K562 (cell line): ENCODE results near the gene RNF43. TPM values are rescaled to one million over a fixed set of nuclear protein-coding genes. Genes with fewer than 3 reads are reported as not detected.

Experiments used
- ZNF75A ChIP-seq: fragments of 450-650 bp; formaldehyde crosslinking; IDR thresholded peaks from 2 replicates; pipeline ENCODE4 v1.4.0; 2020; ENCODE audit warnings: mild to moderate bottlenecking
- polyA plus RNA-seq, 8 experiments: library from polyadenylated mRNA; depleted of rRNA in 4 of 8; stranded (reverse) in 5 of 8; unstranded in 3 of 8; fragments of >200 nt; fragmentation: Nextera tagmentation in 2 of 8; fragmentation: Illumina TruSeq in 1 of 8; extraction: Ambion mirVana in 2 of 8; extraction: Trizol in 1 of 8; gene quantifications; 2 replicates each; pipeline versions ENCODE4 v1.2.1 to v1.2.3, GENCODE V29; 2011 to 2014; ENCODE audit warnings: inconsistent platforms in 1 of 8, missing spikeins in 1 of 8
- total RNA-seq, 7 experiments: library from RNA; depleted of rRNA in 6 of 7; stranded (reverse); fragments of >200 nt in 6 of 7; fragmentation: Illumina TruSeq in 2 of 7; extraction: Trizol in 2 of 7; gene quantifications; 2 replicates each; pipeline versions ENCODE4 v1.2.1 to v1.2.3, GENCODE V29; 2011 to 2021; ENCODE audit warnings: low replicate concordance in 1 of 7
- TF ChIP-seq, protein P1 (sequence below): fragments of 200-600 bp; sonication (generic); IDR thresholded peaks from one replicate; pipeline ENCODE4 v1.6.1; 2012; ENCODE audit warnings: mild to moderate bottlenecking, low read depth, low read length, inconsistent platforms
- TF ChIP-seq, protein P2 (sequence below), 2 experiments: fragments of 450-650 bp; conservative IDR thresholded peaks; 2 replicates each; pipeline ENCODE4 v1.6.1; 2017; ENCODE audit warnings: mild to moderate bottlenecking in 2 of 2, moderate library complexity in 2 of 2

The RNF43 gene
- total and polyA plus RNA-seq, 9 of the 15 experiments (the other 6 are each of a cell fraction or from before 2014, with no cell fraction given), result 0.29 to 2.7 (median 1.4) TPM

DNA sequence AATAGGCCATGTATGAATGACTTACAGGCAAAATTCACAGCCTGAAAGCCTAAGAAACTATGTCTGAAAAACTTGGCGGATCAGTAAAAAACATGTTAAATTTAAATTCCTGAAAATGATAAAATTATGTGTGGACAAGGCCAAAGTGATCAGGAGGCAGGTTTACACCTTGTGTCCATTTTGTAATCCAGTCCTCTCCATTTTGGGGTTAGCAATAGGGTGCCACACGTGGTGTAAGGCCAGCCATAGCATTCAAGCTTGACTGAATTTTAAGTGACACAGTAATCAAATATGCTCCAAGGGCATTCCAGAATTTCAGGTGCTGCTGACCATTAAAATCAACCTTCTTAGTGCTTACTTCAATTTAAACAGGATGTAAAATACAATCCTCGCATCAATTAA, 2.7 kb downstream of the RNF43 start (continued):
- TF ChIP-seq, protein P1, sequence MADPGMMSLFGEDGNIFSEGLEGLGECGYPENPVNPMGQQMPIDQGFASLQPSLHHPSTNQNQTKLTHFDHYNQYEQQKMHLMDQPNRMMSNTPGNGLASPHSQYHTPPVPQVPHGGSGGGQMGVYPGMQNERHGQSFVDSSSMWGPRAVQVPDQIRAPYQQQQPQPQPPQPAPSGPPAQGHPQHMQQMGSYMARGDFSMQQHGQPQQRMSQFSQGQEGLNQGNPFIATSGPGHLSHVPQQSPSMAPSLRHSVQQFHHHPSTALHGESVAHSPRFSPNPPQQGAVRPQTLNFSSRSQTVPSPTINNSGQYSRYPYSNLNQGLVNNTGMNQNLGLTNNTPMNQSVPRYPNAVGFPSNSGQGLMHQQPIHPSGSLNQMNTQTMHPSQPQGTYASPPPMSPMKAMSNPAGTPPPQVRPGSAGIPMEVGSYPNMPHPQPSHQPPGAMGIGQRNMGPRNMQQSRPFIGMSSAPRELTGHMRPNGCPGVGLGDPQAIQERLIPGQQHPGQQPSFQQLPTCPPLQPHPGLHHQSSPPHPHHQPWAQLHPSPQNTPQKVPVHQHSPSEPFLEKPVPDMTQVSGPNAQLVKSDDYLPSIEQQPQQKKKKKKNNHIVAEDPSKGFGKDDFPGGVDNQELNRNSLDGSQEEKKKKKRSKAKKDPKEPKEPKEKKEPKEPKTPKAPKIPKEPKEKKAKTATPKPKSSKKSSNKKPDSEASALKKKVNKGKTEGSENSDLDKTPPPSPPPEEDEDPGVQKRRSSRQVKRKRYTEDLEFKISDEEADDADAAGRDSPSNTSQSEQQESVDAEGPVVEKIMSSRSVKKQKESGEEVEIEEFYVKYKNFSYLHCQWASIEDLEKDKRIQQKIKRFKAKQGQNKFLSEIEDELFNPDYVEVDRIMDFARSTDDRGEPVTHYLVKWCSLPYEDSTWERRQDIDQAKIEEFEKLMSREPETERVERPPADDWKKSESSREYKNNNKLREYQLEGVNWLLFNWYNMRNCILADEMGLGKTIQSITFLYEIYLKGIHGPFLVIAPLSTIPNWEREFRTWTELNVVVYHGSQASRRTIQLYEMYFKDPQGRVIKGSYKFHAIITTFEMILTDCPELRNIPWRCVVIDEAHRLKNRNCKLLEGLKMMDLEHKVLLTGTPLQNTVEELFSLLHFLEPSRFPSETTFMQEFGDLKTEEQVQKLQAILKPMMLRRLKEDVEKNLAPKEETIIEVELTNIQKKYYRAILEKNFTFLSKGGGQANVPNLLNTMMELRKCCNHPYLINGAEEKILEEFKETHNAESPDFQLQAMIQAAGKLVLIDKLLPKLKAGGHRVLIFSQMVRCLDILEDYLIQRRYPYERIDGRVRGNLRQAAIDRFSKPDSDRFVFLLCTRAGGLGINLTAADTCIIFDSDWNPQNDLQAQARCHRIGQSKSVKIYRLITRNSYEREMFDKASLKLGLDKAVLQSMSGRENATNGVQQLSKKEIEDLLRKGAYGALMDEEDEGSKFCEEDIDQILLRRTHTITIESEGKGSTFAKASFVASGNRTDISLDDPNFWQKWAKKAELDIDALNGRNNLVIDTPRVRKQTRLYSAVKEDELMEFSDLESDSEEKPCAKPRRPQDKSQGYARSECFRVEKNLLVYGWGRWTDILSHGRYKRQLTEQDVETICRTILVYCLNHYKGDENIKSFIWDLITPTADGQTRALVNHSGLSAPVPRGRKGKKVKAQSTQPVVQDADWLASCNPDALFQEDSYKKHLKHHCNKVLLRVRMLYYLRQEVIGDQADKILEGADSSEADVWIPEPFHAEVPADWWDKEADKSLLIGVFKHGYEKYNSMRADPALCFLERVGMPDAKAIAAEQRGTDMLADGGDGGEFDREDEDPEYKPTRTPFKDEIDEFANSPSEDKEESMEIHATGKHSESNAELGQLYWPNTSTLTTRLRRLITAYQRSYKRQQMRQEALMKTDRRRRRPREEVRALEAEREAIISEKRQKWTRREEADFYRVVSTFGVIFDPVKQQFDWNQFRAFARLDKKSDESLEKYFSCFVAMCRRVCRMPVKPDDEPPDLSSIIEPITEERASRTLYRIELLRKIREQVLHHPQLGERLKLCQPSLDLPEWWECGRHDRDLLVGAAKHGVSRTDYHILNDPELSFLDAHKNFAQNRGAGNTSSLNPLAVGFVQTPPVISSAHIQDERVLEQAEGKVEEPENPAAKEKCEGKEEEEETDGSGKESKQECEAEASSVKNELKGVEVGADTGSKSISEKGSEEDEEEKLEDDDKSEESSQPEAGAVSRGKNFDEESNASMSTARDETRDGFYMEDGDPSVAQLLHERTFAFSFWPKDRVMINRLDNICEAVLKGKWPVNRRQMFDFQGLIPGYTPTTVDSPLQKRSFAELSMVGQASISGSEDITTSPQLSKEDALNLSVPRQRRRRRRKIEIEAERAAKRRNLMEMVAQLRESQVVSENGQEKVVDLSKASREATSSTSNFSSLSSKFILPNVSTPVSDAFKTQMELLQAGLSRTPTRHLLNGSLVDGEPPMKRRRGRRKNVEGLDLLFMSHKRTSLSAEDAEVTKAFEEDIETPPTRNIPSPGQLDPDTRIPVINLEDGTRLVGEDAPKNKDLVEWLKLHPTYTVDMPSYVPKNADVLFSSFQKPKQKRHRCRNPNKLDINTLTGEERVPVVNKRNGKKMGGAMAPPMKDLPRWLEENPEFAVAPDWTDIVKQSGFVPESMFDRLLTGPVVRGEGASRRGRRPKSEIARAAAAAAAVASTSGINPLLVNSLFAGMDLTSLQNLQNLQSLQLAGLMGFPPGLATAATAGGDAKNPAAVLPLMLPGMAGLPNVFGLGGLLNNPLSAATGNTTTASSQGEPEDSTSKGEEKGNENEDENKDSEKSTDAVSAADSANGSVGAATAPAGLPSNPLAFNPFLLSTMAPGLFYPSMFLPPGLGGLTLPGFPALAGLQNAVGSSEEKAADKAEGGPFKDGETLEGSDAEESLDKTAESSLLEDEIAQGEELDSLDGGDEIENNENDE, result no peak
- no peak for TF ChIP-seq ZNF75A (CRISPR knock-in tag)
- TF ChIP-seq, protein P2, sequence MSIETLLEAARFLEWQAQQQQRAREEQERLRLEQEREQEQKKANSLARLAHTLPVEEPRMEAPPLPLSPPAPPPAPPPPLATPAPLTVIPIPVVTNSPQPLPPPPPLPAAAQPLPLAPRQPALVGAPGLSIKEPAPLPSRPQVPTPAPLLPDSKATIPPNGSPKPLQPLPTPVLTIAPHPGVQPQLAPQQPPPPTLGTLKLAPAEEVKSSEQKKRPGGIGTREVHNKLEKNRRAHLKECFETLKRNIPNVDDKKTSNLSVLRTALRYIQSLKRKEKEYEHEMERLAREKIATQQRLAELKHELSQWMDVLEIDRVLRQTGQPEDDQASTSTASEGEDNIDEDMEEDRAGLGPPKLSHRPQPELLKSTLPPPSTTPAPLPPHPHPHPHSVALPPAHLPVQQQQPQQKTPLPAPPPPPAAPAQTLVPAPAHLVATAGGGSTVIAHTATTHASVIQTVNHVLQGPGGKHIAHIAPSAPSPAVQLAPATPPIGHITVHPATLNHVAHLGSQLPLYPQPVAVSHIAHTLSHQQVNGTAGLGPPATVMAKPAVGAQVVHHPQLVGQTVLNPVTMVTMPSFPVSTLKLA (conservative IDR thresholded peaks at IDR 0.05), result peak; percentile 59 to 61; a peak in 3 of 4 replicates
